HG03045 (cell line): Measurements from ENCODE around the gene MESP2.

Experiments used
- ATAC-seq: cut with Tn5 transposase; IDR thresholded peaks from one replicate; pipeline ENCODE4 v1.9.1; 2021; ENCODE audit warnings: mild to moderate bottlenecking, moderate library complexity; ENCODE audit not compliant: unreplicated experiment

Gene MESP2

GRCh38 chr15:89776274-89777072, at the start of gene MESP2:
MESP2 (plus strand) TSS chr15:89776332; CDS start chr15:89776358, 26 bp downstream.
- ATAC-seq, result peak; percentile 54

GRCh38 chr15:89728254-89728653, 47.9 kb upstream of the MESP2 start:
- ATAC-seq, result no peak

GRCh38 chr15:89731275-89731674, 44.9 kb upstream of the MESP2 start:
- ATAC-seq, result no peak

GRCh38 chr15:89732451-89733172, 43.5 kb upstream of the MESP2 start:
- no peak for ATAC-seq

- no peak for ATAC-seq
Observed at GRCh38 chr15:89735773-89736172, 40.4 kb upstream of the MESP2 start.

- ATAC-seq, result peak; percentile 70
Observed at GRCh38 chr15:89740137-89740536, 36.0 kb upstream of the MESP2 start.

- no peak for ATAC-seq
Observed at GRCh38 chr15:89743011-89743410, 33.1 kb upstream of the MESP2 start.

- ATAC-seq, result no peak
Observed at GRCh38 chr15:89743594-89743993, 32.5 kb upstream of the MESP2 start.

- no peak for ATAC-seq
Observed at GRCh38 chr15:89745131-89745530, 31.0 kb upstream of the MESP2 start.

- no peak for ATAC-seq
Observed at GRCh38 chr15:89745768-89746167, 30.4 kb upstream of the MESP2 start.

GRCh38 chr15:89746386-89746780, 29.7 kb upstream of the MESP2 start:
- ATAC-seq, result no peak

GRCh38 chr15:89747708-89748682, 28.1 kb upstream of the MESP2 start:
- no peak for ATAC-seq

GRCh38 chr15:89749054-89749453, 27.1 kb upstream of the MESP2 start:
- no peak for ATAC-seq

- ATAC-seq, result no peak
Observed at GRCh38 chr15:89749526-89749925, 26.6 kb upstream of the MESP2 start.

GRCh38 chr15:89749951-89750559, 26.1 kb upstream of the MESP2 start:
- ATAC-seq, result no peak

- ATAC-seq, result peak; percentile 94
Observed at GRCh38 chr15:89750560-89751542, 25.3 kb upstream of the MESP2 start, which contains the start of gene MESP1. MESP1 (minus strand) TSS chr15:89751249; CDS start chr15:89751231, 18 bp downstream.

- no peak for ATAC-seq
Observed at GRCh38 chr15:89751748-89752147, 24.4 kb upstream of the MESP2 start.

- no peak for ATAC-seq
Observed at GRCh38 chr15:89753855-89754254, 22.3 kb upstream of the MESP2 start.
